HEK293 (cell line): Measurements from ENCODE around the gene ARRDC2.

Source experiments
- BCL6B ChIP-seq: fragments of 450-650 bp; formaldehyde crosslinking; IDR thresholded peaks from 2 replicates; pipeline ENCODE4 v1.5.1; 2017; ENCODE audit warnings: missing biosample characterization, missing genetic modification characterization
- CTCF ChIP-seq: fragments of 450-650 bp; formaldehyde crosslinking; IDR thresholded peaks from 2 replicates; pipeline ENCODE4 v1.5.1; 2016; ENCODE audit warnings: missing biosample characterization, missing genetic modification characterization
- HOXD13 ChIP-seq: sonication (generic); formaldehyde crosslinking; IDR thresholded peaks from 2 replicates; pipeline ENCODE4 v1.8.0; 2022; ENCODE audit warnings: missing genetic modification reagents, borderline replicate concordance
- KLF7 ChIP-seq: fragments of 450-650 bp; formaldehyde crosslinking; IDR thresholded peaks from 2 replicates; pipeline ENCODE4 v1.5.1; 2016; ENCODE audit warnings: missing biosample characterization, missing genetic modification characterization, borderline replicate concordance
- KLF8 ChIP-seq: fragments of 450-650 bp; formaldehyde crosslinking; IDR thresholded peaks from 2 replicates; pipeline ENCODE4 v1.5.1; 2016; ENCODE audit warnings: missing biosample characterization, missing genetic modification characterization
- SCRT2 ChIP-seq: fragments of 450-650 bp; formaldehyde crosslinking; IDR thresholded peaks from 2 replicates; pipeline ENCODE4 v1.5.1; 2016; ENCODE audit warnings: missing biosample characterization, missing genetic modification characterization
- ZBTB44 ChIP-seq: fragments of 450-650 bp; IDR thresholded peaks from 2 replicates; pipeline ENCODE4 v1.5.1; 2018; ENCODE audit warnings: missing biosample characterization, mild to moderate bottlenecking, missing genetic modification characterization
- ZBTB7A ChIP-seq: fragments of 450-650 bp; formaldehyde crosslinking; IDR thresholded peaks from 2 replicates; pipeline ENCODE4 v1.5.1; 2016; ENCODE audit warnings: low read depth, missing biosample characterization, missing genetic modification characterization
- ZFHX2 ChIP-seq: fragments of 450-650 bp; formaldehyde crosslinking; conservative IDR thresholded peaks from 2 replicates; pipeline ENCODE4 v1.5.1; 2016; ENCODE audit warnings: missing biosample characterization, missing genetic modification characterization
- ZFP3 ChIP-seq: fragments of 450-650 bp; formaldehyde crosslinking; IDR thresholded peaks from 2 replicates; pipeline ENCODE4 v1.5.1; 2016; ENCODE audit warnings: low read depth, missing biosample characterization, missing genetic modification characterization
- ZIC2 ChIP-seq: fragments of 450-650 bp; formaldehyde crosslinking; IDR thresholded peaks from 2 replicates; pipeline ENCODE4 v1.5.1; 2016; ENCODE audit warnings: missing biosample characterization, missing genetic modification characterization
- ZNF112 ChIP-seq: fragments of 450-650 bp; formaldehyde crosslinking; IDR thresholded peaks from 2 replicates; pipeline ENCODE4 v1.5.0; 2017; ENCODE audit warnings: missing biosample characterization, missing genetic modification characterization
- ZNF114 ChIP-seq: fragments of 450-650 bp; formaldehyde crosslinking; IDR thresholded peaks from 2 replicates; pipeline ENCODE4 v1.5.0; 2017; ENCODE audit warnings: missing biosample characterization, missing genetic modification characterization
- ZNF146 ChIP-seq: fragments of 450-650 bp; formaldehyde crosslinking; IDR thresholded peaks from 2 replicates; pipeline ENCODE4 v1.5.1; 2016; ENCODE audit warnings: missing biosample characterization, missing genetic modification characterization
- ZNF19 ChIP-seq: fragments of 450-650 bp; formaldehyde crosslinking; IDR thresholded peaks from 2 replicates; pipeline ENCODE4; 2016; ENCODE audit warnings: missing biosample characterization, missing genetic modification characterization, low read depth
- ZNF202 ChIP-seq: fragments of 450-650 bp; formaldehyde crosslinking; IDR thresholded peaks from 2 replicates; pipeline ENCODE4 v1.5.1; 2016; ENCODE audit warnings: missing biosample characterization, missing genetic modification characterization, borderline replicate concordance
- ZNF221 ChIP-seq: fragments of 450-650 bp; formaldehyde crosslinking; IDR thresholded peaks from 2 replicates; pipeline ENCODE4 v1.5.1; 2017; ENCODE audit warnings: missing biosample characterization, missing genetic modification characterization, borderline replicate concordance
- ZNF23 ChIP-seq: fragments of 450-650 bp; formaldehyde crosslinking; IDR thresholded peaks from 2 replicates; pipeline ENCODE4 v1.5.1; 2016; ENCODE audit warnings: missing biosample characterization, missing genetic modification characterization, borderline replicate concordance
- ZNF26 ChIP-seq: fragments of 450-650 bp; formaldehyde crosslinking; IDR thresholded peaks from 2 replicates; pipeline ENCODE4 v1.5.1; 2016; ENCODE audit warnings: missing biosample characterization, missing genetic modification characterization
- ZNF350 ChIP-seq: fragments of 450-650 bp; formaldehyde crosslinking; IDR thresholded peaks from 2 replicates; pipeline ENCODE4 v1.5.0; 2017; ENCODE audit warnings: missing biosample characterization, mild to moderate bottlenecking, missing genetic modification characterization
- ZNF354C ChIP-seq: fragments of 450-650 bp; formaldehyde crosslinking; IDR thresholded peaks from 2 replicates; pipeline ENCODE4 v1.5.1; 2016; ENCODE audit warnings: missing biosample characterization, missing genetic modification characterization, low read depth, borderline replicate concordance
- ZNF362 ChIP-seq: fragments of 450-650 bp; formaldehyde crosslinking; IDR thresholded peaks from 2 replicates; pipeline ENCODE4 v1.5.1; 2016; ENCODE audit warnings: missing biosample characterization, missing genetic modification characterization
- ZNF423 ChIP-seq: fragments of 450-650 bp; formaldehyde crosslinking; IDR thresholded peaks from 2 replicates; pipeline ENCODE4 v1.5.1; 2016; ENCODE audit warnings: missing biosample characterization, missing genetic modification characterization
- ZNF548 ChIP-seq: fragments of 450-650 bp; formaldehyde crosslinking; IDR thresholded peaks from 2 replicates; pipeline ENCODE4 v1.5.1; 2016; ENCODE audit warnings: missing biosample characterization, missing genetic modification characterization
- ZNF549 ChIP-seq: fragments of 450-650 bp; IDR thresholded peaks from 2 replicates; pipeline ENCODE4 v1.5.1; 2018; ENCODE audit warnings: missing biosample characterization, missing genetic modification characterization, mild to moderate bottlenecking, inconsistent platforms, moderate library complexity
- ZNF585B ChIP-seq: fragments of 450-650 bp; formaldehyde crosslinking; IDR thresholded peaks from 2 replicates; pipeline ENCODE4 v1.5.1; 2016; ENCODE audit warnings: missing biosample characterization, missing genetic modification characterization
- ZNF645 ChIP-seq: fragments of 450-650 bp; formaldehyde crosslinking; IDR thresholded peaks from 2 replicates; pipeline ENCODE4; 2016; ENCODE audit warnings: missing biosample characterization, missing genetic modification characterization
- ZNF670 ChIP-seq: fragments of 450-650 bp; formaldehyde crosslinking; IDR thresholded peaks from 2 replicates; pipeline ENCODE4 v1.5.1; 2016; ENCODE audit warnings: missing biosample characterization, missing genetic modification characterization, low read depth
- ZNF692 ChIP-seq: fragments of 450-650 bp; formaldehyde crosslinking; IDR thresholded peaks from 2 replicates; pipeline ENCODE4 v1.5.1; 2016; ENCODE audit warnings: missing biosample characterization, missing genetic modification characterization
- ZNF701 ChIP-seq: fragments of 450-650 bp; formaldehyde crosslinking; IDR thresholded peaks from 2 replicates; pipeline ENCODE4 v1.5.1; 2016; ENCODE audit warnings: missing biosample characterization, missing genetic modification characterization
- ZNF785 ChIP-seq: fragments of 450-650 bp; formaldehyde crosslinking; IDR thresholded peaks from 2 replicates; pipeline ENCODE4 v1.5.1; 2016; ENCODE audit warnings: missing biosample characterization, missing genetic modification characterization

ARRDC2 gene

GRCh38 chr19:18063463-18063862, 55.5 kb downstream of the ARRDC2 start (continued):
- TF ChIP-seq KLF7 (tag by site-specific recombination) (no peak), ZNF585B (no peak), ZBTB44 (tag by site-specific recombination) (no peak), ZNF423 (tag by site-specific recombination) (no peak), ZNF701 (tag by site-specific recombination) (no peak), KLF8 (tag by site-specific recombination) (peak; percentile 61; the same call in 1 of the 2 replicates), ZNF350 (tag by site-specific recombination) (no peak), ZNF23 (tag by site-specific recombination) (no peak), ZNF26 (tag by site-specific recombination) (no peak), ZNF692 (tag by site-specific recombination) (no peak), ZFP3 (peak; percentile 96), ZNF19 (tag by site-specific recombination) (no peak), ZFHX2 (tag by site-specific recombination) (no peak), ZNF548 (tag by site-specific recombination) (no peak), ZNF112 (no peak), ZNF645 (tag by site-specific recombination) (no peak), ZNF549 (no peak), CTCF (tag by site-specific recombination) (peak; percentile 51; the same call in 1 of the 2 replicates), ZNF146 (tag by site-specific recombination) (no peak), ZNF221 (no peak), ZBTB7A (tag by site-specific recombination) (no peak), ZIC2 (tag by site-specific recombination) (peak; percentile 77), HOXD13 (no peak), ZNF114 (tag by site-specific recombination) (no peak), ZNF670 (tag by site-specific recombination) (no peak), ZNF202 (tag by site-specific recombination) (no peak), BCL6B (tag by site-specific recombination) (no peak), ZNF362 (tag by site-specific recombination) (no peak), SCRT2 (tag by site-specific recombination) (no peak), ZNF354C (tag by site-specific recombination) (no peak), ZNF785 (tag by site-specific recombination) (no peak)
